ENCODE measurements around the gene MYRIP. TPM values are rescaled to one million over a fixed set of nuclear protein-coding genes. Genes with fewer than 3 reads are reported as not detected.

The MYRIP gene
- total and polyA plus RNA-seq, 2 experiments from 2014 or later: 0.36 to 0.60 TPM

- no peak for TF ChIP-seq CTCF (IDR thresholded peaks at IDR 0.05; ENCODE audit: low read depth, low read length)
- H3K36me3 ChIP-seq: no peaks in the 10 kb centered on the region
- H3K9me3 ChIP-seq (ENCODE audit: low read depth): no peaks in the 10 kb centered on the region
- H3K27me3 ChIP-seq: no peaks in the 10 kb centered on the region
- no peak for DNase-seq (ENCODE audit: low read depth in 1 of 2, low spot score in 1 of 2)
- H3K27ac ChIP-seq: no peak overlapping the region
- H3K4me1 ChIP-seq (ENCODE audit: low read depth): peaks cover 7% of the 10 kb centered on the region
- no peak overlapping the region for H3K4me3 ChIP-seq
Measured at GRCh38 chr3:40240921-40241320, 431.5 kb downstream of the MYRIP start.

GRCh38 chr3:40242216-40242615 lies 432.8 kb downstream of the MYRIP start:
- Histone ChIP-seq H3K9me3 (ENCODE audit: low read depth) (no peaks in the 10 kb centered on the region), H3K4me1 (ENCODE audit: low read depth) (peaks cover 7% of the 10 kb centered on the region), H3K36me3 (no peaks in the 10 kb centered on the region), H3K27me3 (no peaks in the 10 kb centered on the region), H3K4me3 (no peak overlapping the region), H3K27ac (no peak overlapping the region)
- TF ChIP-seq CTCF (IDR thresholded peaks at IDR 0.05; ENCODE audit: low read depth, low read length): no peak
- DNase-seq (ENCODE audit: low read depth in 1 of 2, low spot score in 1 of 2): no peak

GRCh38 chr3:40242638-40243037 lies 433.2 kb downstream of the MYRIP start:
- Histone ChIP-seq H3K9me3 (ENCODE audit: low read depth) (no peaks in the 10 kb centered on the region), H3K4me1 (ENCODE audit: low read depth) (peaks cover 7% of the 10 kb centered on the region), H3K27ac (no peak overlapping the region), H3K36me3 (no peaks in the 10 kb centered on the region), H3K4me3 (no peak overlapping the region), H3K27me3 (no peaks in the 10 kb centered on the region)
- no peak for TF ChIP-seq CTCF (IDR thresholded peaks at IDR 0.05; ENCODE audit: low read depth, low read length)
- no peak for DNase-seq (ENCODE audit: low read depth in 1 of 2, low spot score in 1 of 2)

GRCh38 chr3:40243056-40243455 lies 433.6 kb downstream of the MYRIP start:
- H3K36me3 ChIP-seq: no peaks in the 10 kb centered on the region
- no peak for TF ChIP-seq CTCF (IDR thresholded peaks at IDR 0.05; ENCODE audit: low read depth, low read length)
- H3K4me3 ChIP-seq: no peak overlapping the region
- H3K27me3 ChIP-seq: no peaks in the 10 kb centered on the region
- H3K9me3 ChIP-seq (ENCODE audit: low read depth): no peaks in the 10 kb centered on the region
- no peak for DNase-seq (ENCODE audit: low read depth in 1 of 2, low spot score in 1 of 2)
- peaks cover 5% of the 10 kb centered on the region for H3K4me1 ChIP-seq (ENCODE audit: low read depth)
- H3K27ac ChIP-seq: no peak overlapping the region

- TF ChIP-seq CTCF (IDR thresholded peaks at IDR 0.05; ENCODE audit: low read depth, low read length): no peak
- no peak for DNase-seq (ENCODE audit: low read depth in 1 of 2, low spot score in 1 of 2)
- H3K27ac ChIP-seq: no peak overlapping the region
Measured at GRCh38 chr3:40247714-40248454, 438.5 kb downstream of the MYRIP start.

More at GRCh38 chr3:40247714-40248454, 438.5 kb downstream of the MYRIP start:
- no peaks in the 10 kb centered on the region for H3K9me3 ChIP-seq (ENCODE audit: low read depth)
- no peaks in the 10 kb centered on the region for H3K36me3 ChIP-seq
- H3K27me3 ChIP-seq: no peaks in the 10 kb centered on the region
- no peaks in the 10 kb centered on the region for H3K4me1 ChIP-seq (ENCODE audit: low read depth)
- H3K4me3 ChIP-seq: no peak overlapping the region
